Activated CD4-positive, alpha-beta T cell treated with anti-CD3 and anti-CD28 coated beads, Interleukin-10, Interleukin-2, amounts not matched to agents 100 ng/mL and 50 ng/mL, durations not matched to agents 16 hours and 8 hours (primary cell): Measurements from ENCODE around the gene ZNF740.
A peak's percentile ranks its signal among the peaks of the same experiment; 100 is the strongest.

Experiments used
- DNase-seq: peaks from one replicate; pipeline ENCODE4 v3.0.0-alpha.2; 2020

The ZNF740 gene

GRCh38 chr12:53214687-53215455, 34.3 kb downstream of the ZNF740 start:
- no peak for DNase-seq

- DNase-seq = no peak
Measured at GRCh38 chr12:53215497-53215896, 35.0 kb downstream of the ZNF740 start.

GRCh38 chr12:53217051-53217930, 36.8 kb downstream of the ZNF740 start:
- DNase-seq = peak; percentile 83

GRCh38 chr12:53217931-53218307, 37.4 kb downstream of the ZNF740 start:
- no peak for DNase-seq

GRCh38 chr12:53218551-53219291, 38.2 kb downstream of the ZNF740 start:
- no peak for DNase-seq

GRCh38 chr12:53219292-53219955, 38.9 kb downstream of the ZNF740 start:
- DNase-seq = peak; percentile 81

- peak; percentile 88 for DNase-seq
Measured at GRCh38 chr12:53219956-53220693, 39.6 kb downstream of the ZNF740 start.

- DNase-seq = peak; percentile 94
Measured at GRCh38 chr12:53220694-53221202, 40.2 kb downstream of the ZNF740 start.

GRCh38 chr12:53221203-53222080, 40.9 kb downstream of the ZNF740 start:
- DNase-seq = peak; percentile 64

GRCh38 chr12:53222170-53222721, 41.7 kb downstream of the ZNF740 start:
- no peak for DNase-seq

- no peak for DNase-seq
Measured at GRCh38 chr12:53222806-53223261, 42.3 kb downstream of the ZNF740 start.

- no peak for DNase-seq
Measured at GRCh38 chr12:53223389-53224060, 43.0 kb downstream of the ZNF740 start.

GRCh38 chr12:53224061-53224896, 43.8 kb downstream of the ZNF740 start:
- no peak for DNase-seq

- DNase-seq = no peak
Measured at GRCh38 chr12:53224897-53225634, 44.5 kb downstream of the ZNF740 start.

- no peak for DNase-seq
Measured at GRCh38 chr12:53225635-53226424, 45.3 kb downstream of the ZNF740 start.

- no peak for DNase-seq
Measured at GRCh38 chr12:53226815-53227214, 46.3 kb downstream of the ZNF740 start.

- no peak for DNase-seq
Measured at GRCh38 chr12:53227341-53227740, 46.8 kb downstream of the ZNF740 start.
